ENCODE results near the gene ALKBH1. TPM values are rescaled to one million over a fixed set of nuclear protein-coding genes. Genes with fewer than 3 reads are reported as not detected.

ALKBH1 gene
- total RNA-seq, 4 donors from 2014 or later = 10.7 to 15.8 (median 14.9) TPM

DNA sequence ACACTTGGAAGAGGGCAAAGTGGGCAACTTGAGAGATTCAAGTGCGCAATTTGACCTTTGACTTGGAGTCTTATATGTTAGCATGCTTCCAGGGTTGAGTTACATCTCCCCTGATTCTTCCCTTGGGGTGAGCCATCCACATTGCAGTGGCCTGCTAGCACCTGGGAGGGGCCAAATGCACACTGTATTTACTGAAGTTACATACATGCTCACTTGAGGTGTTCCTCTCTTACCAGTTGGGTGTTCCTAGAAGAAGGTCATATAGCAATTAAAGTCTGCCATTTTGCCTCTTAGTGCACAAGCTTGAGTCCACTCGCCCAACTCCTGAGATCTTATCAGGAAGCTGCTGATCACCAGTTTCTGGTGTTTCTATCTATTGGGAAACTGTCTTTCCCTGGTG lies 77.7 kb downstream of the ALKBH1 start:
- 67 to 82% methylated on average over 2 of the region's 2 CpGs for WGBS, 2 donors
- no peak overlapping the region for H3K4me3 ChIP-seq (ENCODE audit: low read depth, poor library complexity, severe bottlenecking)
- intact Hi-C loops (cut with DNase I; ENCODE audit: low total_unique reads) = no loop called here
- DNase-seq (ENCODE audit: low spot score in 2 of 2) = no peak
- TF ChIP-seq, protein P1, sequence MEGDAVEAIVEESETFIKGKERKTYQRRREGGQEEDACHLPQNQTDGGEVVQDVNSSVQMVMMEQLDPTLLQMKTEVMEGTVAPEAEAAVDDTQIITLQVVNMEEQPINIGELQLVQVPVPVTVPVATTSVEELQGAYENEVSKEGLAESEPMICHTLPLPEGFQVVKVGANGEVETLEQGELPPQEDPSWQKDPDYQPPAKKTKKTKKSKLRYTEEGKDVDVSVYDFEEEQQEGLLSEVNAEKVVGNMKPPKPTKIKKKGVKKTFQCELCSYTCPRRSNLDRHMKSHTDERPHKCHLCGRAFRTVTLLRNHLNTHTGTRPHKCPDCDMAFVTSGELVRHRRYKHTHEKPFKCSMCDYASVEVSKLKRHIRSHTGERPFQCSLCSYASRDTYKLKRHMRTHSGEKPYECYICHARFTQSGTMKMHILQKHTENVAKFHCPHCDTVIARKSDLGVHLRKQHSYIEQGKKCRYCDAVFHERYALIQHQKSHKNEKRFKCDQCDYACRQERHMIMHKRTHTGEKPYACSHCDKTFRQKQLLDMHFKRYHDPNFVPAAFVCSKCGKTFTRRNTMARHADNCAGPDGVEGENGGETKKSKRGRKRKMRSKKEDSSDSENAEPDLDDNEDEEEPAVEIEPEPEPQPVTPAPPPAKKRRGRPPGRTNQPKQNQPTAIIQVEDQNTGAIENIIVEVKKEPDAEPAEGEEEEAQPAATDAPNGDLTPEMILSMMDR (IDR thresholded peaks at IDR 0.05) = no peak
- TF ChIP-seq POLR2A (IDR thresholded peaks at IDR 0.05) = no peak

DNA sequence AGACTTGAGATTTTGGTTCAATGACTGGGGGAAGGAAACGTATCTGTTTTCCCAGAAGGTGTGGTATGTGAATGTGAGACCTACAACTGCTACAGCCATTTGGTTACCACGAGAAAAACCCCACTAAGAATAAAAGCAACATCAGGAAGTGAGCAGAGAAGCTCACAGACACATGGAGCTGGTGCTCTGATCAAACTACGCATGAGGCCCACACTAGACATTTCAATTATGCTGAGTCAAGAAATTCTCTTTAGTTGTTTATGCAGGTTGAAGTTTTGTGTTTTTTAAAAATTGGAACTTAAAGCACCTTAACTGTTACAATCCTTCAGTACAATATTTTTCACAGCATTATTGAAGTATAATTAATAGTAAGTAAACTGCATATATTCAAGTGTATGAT lies 82.5 kb downstream of the ALKBH1 start:
- 72 to 76% methylated on average over 3 of the region's 3 CpGs for WGBS, 2 donors
- no peak overlapping the region for H3K4me3 ChIP-seq (ENCODE audit: low read depth, poor library complexity, severe bottlenecking)
- no peak for DNase-seq (ENCODE audit: low spot score in 2 of 2)
- TF ChIP-seq, protein P1 (IDR thresholded peaks at IDR 0.05) = no peak
- no peak for TF ChIP-seq POLR2A (IDR thresholded peaks at IDR 0.05)
- intact Hi-C loops (cut with DNase I; ENCODE audit: low total_unique reads) = no loop called here

DNA sequence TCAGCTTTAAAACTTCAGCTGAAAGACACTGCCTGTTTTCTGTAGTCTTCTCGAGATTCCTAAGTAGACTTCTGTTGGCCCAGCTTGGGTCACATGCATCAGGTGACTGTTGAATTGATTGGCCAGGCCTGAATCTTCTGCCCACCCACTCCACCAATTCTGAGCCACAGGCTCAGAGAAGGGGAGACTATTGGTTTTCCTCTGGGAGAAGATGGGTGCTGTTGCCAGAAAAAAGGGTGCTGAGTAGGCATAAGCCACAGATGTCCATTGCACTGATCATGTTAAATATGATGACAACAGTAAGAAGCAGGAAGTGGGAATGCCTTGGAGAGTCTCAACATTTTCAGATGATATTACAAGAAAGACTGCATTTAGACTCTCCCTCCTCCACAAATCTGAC lies 84.6 kb downstream of the ALKBH1 start:
- 45 to 62% methylated on average over 1 of the region's 1 CpG for WGBS, 2 donors

More for the DNA sequence above, 84.6 kb downstream of the ALKBH1 start:
- intact Hi-C loops (cut with DNase I; ENCODE audit: low total_unique reads) = no loop called here
- no peak overlapping the region for H3K4me3 ChIP-seq (ENCODE audit: low read depth, poor library complexity, severe bottlenecking)
- no peak for TF ChIP-seq POLR2A (IDR thresholded peaks at IDR 0.05)
- TF ChIP-seq, protein P1 (IDR thresholded peaks at IDR 0.05) = no peak
- no peak for DNase-seq (ENCODE audit: low spot score in 2 of 2)

Other genes with a start within 250 kb of the ALKBH1 start
- 10 to 100 TPM; 77.8 to 98.7 (median 92.6) TPM for gene AHSA1, start 249.9 kb downstream of the ALKBH1 start, total RNA-seq
- under 1 TPM in 2 of 4 donors, not detected in 2; 0.19 to 0.27 TPM for gene ISM2, start 209.2 kb downstream of the ALKBH1 start, total RNA-seq
- 10 to 100 TPM; 18.4 to 31.8 (median 22.1) TPM for gene SPTLC2, start 91.4 kb downstream of the ALKBH1 start, total RNA-seq
- 100 to 1,000 TPM in 3 of 4 donors, 10 to 100 TPM in 1; 87.1 to 309 (median 107) TPM for gene SLIRP, start 80 bp upstream of the ALKBH1 start, total RNA-seq
- gene SNW1, start 53.1 kb upstream of the ALKBH1 start, total RNA-seq = 10 to 100 TPM; 46.7 to 62.8 (median 58.0) TPM
- gene ADCK1, start 92.1 kb upstream of the ALKBH1 start, total RNA-seq = 1 to 10 TPM; 5.7 to 8.5 (median 6.4) TPM

Measured in lower leg skin (tissue), 4 donors.